ENCODE results near the gene SLC46A1.

The SLC46A1 gene

GRCh38 chr17:28379814-28380801 lies 25.9 kb downstream of the SLC46A1 start:
- DNase-seq, result peak; percentile 73

GRCh38 chr17:28372945-28373274 lies 33.1 kb downstream of the SLC46A1 start:
- DNase-seq, result no peak

- DNase-seq, result peak; percentile 23
These were observed 33.6 kb downstream of the SLC46A1 start for GRCh38 chr17:28372203-28372944.

GRCh38 chr17:28371245-28372202 lies 34.5 kb downstream of the SLC46A1 start, which contains the start of gene SARM1:
SARM1 (plus strand) TSS chr17:28371694; CDS start chr17:28372033, 339 bp downstream.
- peak; percentile 86 for DNase-seq

GRCh38 chr17:28370744-28371103 lies 35.3 kb downstream of the SLC46A1 start:
- DNase-seq, result no peak

GRCh38 chr17:28370035-28370743 lies 35.8 kb downstream of the SLC46A1 start, which contains the start of gene VTN:
VTN (minus strand) TSS chr17:28370307; CDS start chr17:28370203, 104 bp downstream.
- DNase-seq, result peak; percentile 39

- DNase-seq, result no peak
These were observed 36.4 kb downstream of the SLC46A1 start for GRCh38 chr17:28369684-28370034.

- DNase-seq, result no peak
These were observed 36.9 kb downstream of the SLC46A1 start for GRCh38 chr17:28368915-28369683.

GRCh38 chr17:28368306-28368831 lies 37.6 kb downstream of the SLC46A1 start:
- DNase-seq, result no peak

GRCh38 chr17:28367641-28368305 lies 38.2 kb downstream of the SLC46A1 start:
- DNase-seq, result no peak

- DNase-seq, result no peak
These were observed 39.4 kb downstream of the SLC46A1 start for GRCh38 chr17:28366605-28367004.

- no peak for DNase-seq
These were observed 40.5 kb downstream of the SLC46A1 start for GRCh38 chr17:28365487-28365886.

- no peak for DNase-seq
These were observed 41.2 kb downstream of the SLC46A1 start, which contains the start of gene SEBOX for GRCh38 chr17:28364665-28365363. SEBOX (minus strand) TSS chr17:28365199; CDS start chr17:28365151, 48 bp downstream.

GRCh38 chr17:28363776-28364650 lies 42.0 kb downstream of the SLC46A1 start:
- no peak for DNase-seq

GRCh38 chr17:28363186-28363585 lies 42.8 kb downstream of the SLC46A1 start:
- no peak for DNase-seq

GRCh38 chr17:28357901-28358197 lies 48.2 kb downstream of the SLC46A1 start:
- no peak for DNase-seq

- peak; percentile 92 for DNase-seq
These were observed 48.7 kb downstream of the SLC46A1 start, which contains the start of gene POLDIP2 for GRCh38 chr17:28357061-28357900. POLDIP2 (minus strand) TSS chr17:28357527; CDS start chr17:28357448, 79 bp downstream.

GRCh38 chr17:28350271-28350670 lies 55.7 kb downstream of the SLC46A1 start:
- no peak for DNase-seq
